ENCODE measurements around the gene TMEM200B. TPM values are rescaled to one million over a fixed set of nuclear protein-coding genes. Genes with fewer than 3 reads are reported as not detected.
"Not testable (repeated sequence)": the region's sequence is repeated elsewhere in the genome, so short reads cannot be mapped to it uniquely, and the experiment has no call there.

The TMEM200B gene
- polyA plus RNA-seq, 1 donor, result 5.9 TPM

DNA sequence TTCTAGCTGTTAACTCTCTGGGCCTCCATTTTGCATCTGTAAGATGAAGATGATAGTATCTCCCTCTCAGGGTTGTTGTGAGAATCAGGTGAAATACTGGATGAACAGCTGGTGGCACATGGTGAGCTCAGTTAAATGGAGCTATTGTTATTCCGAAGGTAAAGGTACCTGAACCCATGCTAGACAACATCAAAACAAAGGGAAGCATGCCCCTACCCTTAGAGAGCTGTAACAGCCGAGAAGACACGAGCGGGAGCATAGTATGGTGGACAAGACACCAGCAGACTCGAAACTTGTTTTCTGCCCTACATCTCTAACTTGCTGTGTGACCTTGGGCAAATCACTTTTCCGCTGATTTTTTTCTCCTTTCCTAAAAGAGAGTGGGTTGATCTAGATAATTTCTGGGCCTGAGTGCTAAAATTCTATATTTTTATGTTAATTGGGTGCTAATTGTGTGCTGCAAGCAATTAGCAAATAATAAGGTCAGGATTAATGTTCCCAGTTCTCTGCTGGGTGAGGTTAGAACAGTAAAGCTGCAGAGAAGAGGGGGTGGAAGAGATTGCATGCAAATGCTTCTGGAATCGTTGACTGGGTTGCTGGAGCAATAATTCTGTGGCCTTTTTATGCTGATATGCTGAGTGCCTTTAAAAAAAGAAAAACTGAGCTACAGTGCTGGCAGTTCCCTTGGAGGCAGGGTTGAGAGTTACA lies 10.8 kb downstream of the TMEM200B start:
- no peak for DNase-seq (ENCODE audit: low read depth)

DNA sequence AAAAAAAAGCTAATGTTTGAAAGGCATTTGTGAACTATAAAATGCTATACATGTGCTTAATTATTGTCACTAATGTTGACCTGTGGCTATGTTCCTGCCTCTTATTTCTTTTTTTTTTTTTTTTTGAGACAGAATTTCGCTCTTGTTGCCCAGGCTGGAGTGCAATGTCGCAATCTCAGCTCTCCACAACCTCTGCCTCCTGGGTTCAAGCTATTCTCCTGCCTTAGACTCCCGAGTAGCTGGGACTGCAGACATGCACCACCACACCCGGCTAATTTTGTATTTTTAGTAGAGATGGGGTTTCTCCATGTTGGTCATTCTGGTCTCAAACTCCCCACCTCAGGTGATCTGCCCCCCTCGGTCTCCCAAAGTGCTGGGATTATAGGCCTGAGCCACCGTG lies 15.7 kb downstream of the TMEM200B start:
- DNase-seq (ENCODE audit: low read depth), result not testable (repeated sequence)

DNA sequence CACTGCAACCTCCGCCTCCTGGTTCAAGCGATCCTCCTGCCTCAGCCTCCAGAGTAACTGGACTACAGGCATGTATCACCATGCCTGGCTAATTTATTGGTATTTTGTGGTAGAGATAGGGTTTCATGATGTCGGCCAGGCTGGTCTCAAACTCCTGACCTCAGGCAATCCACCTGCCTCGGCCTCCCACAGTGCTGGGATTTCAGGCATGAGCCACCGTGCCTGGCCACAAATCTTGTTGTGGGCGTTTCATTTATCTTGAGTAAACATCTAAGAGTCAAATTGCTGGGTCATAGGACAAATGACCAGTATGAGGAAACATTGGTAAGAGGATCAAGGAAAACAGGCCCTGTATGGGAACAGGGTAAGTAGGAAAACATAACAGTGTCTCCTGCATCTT lies 17.9 kb downstream of the TMEM200B start:
- DNase-seq (ENCODE audit: low read depth), result no peak

DNA sequence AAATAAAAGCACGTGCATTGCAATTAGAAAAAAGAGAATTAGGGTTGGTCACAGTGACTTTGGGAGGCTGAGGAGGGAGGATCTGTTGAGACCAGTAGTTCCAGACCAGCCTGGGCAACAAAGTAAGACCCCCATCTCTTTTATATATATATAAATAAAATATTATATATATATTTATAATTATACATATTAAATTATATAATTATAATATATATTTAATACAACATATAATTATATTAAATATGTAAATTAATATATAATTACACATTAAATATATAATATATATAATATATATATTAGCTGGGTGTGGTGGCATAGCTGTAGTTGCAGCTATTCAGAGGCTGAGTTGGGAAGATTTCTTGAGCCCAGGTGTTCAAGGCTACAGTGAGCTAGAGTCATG lies 23.2 kb downstream of the TMEM200B start:
- no peak for DNase-seq (ENCODE audit: low read depth)

DNA sequence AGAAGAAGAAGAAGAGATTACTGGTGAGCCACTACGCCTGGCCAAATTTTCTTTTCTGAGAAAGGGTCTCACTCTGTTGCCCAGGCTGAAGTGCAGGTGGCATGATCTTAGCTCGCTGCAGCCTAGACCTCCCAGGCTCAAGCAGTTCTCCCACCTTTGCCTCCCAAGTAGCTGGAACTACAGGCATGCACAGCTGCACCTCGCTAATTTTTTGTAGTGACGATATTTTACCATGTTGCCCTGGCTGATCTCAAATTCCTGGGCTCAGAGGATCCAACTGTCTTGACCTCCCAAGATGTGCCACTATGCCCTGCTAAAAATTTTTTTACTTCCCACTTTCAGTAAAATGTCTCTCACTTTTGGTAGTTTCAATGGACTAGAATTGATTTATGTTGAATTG lies 24.4 kb downstream of the TMEM200B start:
- DNase-seq (ENCODE audit: low read depth), result no peak

DNA sequence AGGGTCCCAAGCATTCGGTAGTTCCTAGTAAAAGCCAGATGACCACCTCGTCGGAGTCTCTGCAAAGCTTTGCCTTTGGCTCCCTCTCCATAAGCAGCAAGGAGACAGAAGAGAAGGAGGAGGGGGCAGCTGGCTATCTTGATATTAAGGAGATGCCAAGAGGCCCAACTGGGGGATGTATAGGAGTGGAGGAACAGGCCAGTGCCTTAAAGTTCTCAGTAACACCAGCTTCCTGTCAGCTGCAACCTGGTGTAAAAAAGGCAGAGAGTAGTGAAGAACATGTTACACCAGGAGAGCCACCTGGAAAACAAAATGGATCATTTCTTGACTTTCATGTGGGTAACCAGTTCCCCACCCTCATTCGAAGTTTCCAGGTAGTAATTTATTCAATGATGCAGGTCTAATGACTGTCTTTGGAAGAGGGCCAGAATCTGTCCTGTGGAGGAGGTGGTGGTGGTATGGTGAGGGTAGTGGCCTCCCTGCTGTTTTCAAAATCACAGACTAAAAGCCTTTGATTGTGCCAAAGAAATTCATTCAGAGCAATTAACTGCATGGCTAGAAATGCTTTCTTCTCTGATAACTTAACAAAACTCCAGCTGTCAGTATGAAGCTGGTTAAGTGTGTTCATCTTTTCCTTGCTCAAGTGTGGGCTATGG lies 27.3 kb downstream of the TMEM200B start:
- DNase-seq (ENCODE audit: low read depth), result no peak

DNA sequence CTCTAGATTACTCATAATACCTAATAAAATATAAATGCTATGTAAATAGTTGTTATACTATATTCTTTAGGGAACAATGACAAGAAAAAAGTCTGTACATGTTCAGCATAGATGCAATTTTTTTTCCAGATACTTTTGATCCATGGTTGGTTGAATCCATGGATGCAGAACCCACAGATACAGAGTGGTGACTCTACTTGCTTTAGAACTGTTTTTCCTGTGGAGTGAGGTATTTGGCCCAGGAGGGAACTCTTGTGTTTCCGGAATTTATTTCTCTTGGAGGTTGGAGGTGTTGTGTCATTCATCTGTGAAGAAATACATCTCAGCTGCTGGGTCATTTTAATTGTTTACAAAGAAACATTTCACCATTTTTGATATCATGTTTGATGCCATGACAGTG lies 28.7 kb downstream of the TMEM200B start:
- no peak for DNase-seq (ENCODE audit: low read depth)

DNA sequence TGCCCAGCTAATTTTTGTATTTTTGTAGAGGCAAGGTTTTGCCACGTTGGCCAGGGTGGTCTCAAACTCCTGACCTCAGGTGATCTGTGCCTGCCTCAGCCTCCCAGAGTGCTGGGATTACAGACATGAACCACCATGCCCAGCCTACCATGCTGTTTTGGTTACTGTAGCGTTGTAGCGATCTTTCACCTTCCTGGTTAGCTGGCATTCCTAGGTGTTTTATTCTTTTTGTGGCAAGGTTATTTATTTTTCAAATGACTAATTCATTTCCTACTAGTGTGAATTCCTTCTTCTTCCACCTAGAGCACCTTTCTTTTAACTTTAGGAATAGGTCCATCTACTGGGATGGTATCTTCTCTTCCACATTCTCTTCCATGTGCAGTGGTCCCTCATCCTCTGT lies 29.3 kb downstream of the TMEM200B start:
- no peak for DNase-seq (ENCODE audit: low read depth)

DNA sequence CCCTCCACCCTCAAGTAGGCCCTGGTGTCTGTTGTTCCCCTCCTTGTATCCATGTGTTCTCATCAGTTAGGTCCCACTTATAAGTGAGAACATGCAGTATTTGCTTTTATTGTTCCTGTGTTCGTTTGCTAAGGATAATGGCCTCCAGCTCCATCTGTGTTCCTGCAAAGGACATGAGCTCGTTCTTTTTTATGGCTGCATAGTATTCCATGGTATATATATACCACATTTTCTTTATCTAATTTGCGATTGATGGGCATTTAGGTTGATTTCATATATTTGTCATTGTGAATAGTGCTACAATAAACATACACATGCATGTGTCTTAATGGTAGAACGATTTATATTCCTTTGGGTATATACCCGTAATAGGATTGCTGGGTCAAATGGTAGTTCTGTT lies 31.0 kb downstream of the TMEM200B start:
- not testable (repeated sequence) for DNase-seq (ENCODE audit: low read depth)

DNA sequence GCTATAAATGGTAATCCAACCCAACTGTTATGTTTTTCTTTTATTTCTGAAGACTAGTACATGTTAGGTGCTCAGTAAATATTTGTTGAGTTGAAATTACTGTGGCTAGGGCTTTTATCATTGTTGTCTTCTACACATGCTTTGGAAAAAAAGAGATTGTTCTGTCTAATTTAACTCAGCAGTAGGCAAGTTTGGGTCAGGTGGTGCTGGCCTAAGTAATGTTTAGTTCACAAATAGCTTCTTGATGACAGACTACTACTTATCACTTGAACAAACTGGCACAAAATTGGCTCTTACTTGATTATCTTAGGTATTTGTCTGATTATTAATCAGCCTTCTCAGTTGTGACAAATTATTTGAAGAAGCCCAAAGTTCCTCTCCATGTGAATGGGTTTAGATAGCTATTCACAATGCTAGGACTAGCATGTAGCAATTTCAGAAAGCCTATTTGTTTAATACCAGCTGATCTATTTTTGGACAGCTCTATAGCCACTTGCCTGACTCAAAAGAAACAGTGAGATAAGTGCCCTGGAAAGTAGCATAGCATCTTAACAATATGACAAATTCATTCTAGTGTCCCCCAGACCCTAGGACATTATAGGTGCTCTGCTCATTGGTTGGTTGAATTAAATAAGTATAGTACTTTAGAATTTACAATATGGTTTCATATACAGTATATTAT lies 32.6 kb downstream of the TMEM200B start:
- DNase-seq (ENCODE audit: low read depth), result no peak

DNA sequence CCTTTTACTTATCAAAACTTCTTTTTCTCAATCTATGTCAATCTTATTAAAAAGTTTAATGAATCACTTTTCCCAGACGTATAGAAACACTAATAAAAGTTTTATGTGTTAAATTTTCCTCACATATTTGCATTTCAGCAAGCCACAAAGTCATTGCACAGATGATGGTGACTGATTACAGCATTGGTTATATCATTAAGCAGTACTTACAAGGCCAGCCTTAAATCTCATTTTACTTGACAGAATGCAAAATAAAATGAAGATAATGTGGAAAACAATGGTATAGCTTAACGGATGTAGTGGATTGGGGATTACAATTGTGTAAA lies 39.5 kb downstream of the TMEM200B start:
- no peak for DNase-seq (ENCODE audit: low read depth)

DNA sequence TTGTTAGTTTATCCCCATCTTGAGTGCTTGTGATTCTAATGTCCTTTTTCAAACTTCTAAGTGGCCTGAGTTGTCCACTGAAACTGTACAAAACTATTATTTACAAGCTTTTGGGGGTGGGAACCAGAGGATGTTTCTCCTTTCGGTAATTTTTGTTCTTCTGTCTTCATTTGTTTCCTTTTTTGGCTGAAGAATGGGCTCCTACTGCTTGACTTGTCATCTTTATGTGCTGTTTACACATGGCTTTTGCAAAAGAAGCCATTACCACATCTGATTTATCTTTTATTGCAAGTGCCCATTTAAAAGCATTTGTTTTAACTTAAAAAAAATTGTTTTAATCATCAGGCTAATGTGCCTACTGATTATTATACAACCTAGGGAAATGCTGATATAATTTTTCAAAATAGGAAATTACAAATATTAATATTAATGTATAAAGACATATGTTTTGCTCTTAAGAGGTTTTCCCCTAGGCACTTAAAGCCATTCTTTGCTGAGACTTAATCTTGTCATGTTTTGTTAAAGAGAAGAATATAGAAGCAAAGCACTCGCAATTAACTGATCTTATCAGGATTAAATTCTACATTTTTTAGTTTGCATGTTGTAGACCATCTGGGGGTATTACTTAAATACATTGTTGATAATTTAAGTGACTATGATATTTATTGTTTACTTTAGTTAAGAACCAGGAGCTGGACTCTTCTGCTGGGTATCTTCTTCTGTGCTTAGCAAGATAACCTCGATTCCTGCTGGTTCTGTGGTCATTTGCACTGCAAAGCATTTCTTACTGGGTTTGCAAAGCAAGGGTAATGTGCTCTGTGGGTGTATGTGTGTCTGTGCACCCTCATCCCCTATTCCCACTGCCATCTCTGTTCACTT lies 40.1 kb downstream of the TMEM200B start:
- no peak for DNase-seq (ENCODE audit: low read depth)

DNA sequence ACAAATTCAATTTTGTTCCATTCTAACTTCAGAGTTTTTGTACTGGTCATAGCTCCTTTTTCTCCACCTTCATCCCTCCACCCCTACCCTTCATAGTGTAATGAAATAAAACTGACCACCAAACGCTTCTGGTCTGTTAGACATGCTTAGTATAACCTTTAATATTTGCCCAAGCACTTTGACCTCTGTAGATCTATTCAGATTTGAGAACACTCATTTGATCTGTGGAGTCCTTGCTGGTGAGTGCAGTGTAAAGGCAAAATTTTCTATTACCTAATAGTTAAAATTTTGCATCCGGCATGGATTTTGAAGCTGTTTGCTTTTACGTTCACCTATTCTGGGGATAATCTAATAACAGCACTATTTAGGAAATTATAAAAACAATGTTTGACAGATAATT lies 41.2 kb downstream of the TMEM200B start:
- DNase-seq (ENCODE audit: low read depth), result no peak

DNA sequence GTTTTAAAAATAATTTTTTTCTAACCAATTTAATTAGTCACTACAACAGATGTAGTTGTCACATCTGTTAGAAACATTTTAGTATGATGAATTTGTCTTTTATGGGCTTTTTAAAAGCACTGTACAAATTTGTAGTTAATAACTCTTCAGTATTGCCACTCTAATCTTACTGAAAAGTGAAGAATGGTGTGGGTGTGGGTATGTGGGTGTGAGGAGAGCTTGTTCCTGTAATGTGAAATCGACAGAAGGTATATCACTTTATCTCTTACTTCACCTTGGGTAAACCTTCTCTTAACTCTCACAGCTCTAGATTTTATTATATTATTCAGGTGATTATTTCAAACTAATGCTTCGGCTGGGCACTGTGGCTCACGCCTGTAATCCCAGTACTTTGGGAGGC lies 42.5 kb downstream of the TMEM200B start:
- DNase-seq (ENCODE audit: low read depth), result no peak

DNA sequence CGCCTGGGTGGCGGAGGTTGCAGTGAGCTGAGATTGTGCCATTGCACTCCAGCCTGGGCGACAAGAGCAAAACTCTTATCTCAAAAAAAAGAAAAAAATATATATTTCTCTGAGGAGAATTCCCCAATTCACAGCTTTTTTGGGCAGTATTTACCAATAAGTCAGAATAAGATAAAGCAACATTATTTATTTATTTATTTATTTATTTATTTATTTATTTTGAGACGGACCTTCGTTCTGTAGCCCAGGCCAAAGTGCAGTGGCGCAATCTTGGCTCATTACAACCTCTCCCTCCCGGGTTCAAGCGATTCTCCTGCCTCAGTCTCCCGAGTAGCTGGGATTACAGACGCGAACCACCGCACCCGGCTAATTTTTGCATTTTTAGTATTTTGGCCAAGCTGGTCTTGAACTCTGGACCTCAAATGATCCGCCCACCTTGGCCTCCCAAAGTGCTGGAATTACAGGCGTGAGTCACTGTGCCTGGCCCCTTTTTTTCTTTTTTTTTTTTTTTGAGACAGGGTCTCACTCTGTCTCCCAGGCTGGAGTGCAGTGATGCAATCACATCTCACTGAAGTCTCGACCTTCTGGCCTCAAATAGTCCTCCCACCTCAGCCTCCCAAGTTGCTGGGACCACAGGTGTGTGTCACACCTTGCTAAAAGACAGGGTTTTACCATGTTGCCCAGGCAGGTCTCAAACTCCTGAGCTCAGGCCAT lies 43.6 kb downstream of the TMEM200B start:
- DNase-seq (ENCODE audit: low read depth), result not testable (repeated sequence)

DNA sequence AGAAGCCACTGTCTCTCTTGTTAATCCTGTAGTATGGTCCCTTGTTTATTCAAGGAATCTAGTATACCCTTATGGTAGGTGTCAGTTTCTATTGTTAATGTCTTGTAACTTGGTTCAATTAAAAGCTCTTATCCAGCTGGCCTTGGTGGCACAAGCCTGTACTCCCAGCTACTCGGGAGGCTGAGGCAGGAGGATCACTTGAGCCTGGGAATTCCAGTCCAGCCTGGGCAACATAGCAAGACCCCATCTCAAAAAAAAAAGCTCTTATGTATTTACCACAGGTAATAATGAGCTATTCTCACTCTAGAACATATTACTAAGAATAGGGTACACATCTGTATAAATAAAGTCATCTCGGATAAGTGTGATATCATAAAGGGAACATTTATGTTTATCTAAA lies 46.5 kb downstream of the TMEM200B start:
- DNase-seq (ENCODE audit: low read depth), result no peak

Other genes with a start within 250 kb of the TMEM200B start
- gene EPB41, start 209.3 kb downstream of the TMEM200B start, polyA plus RNA-seq (ENCODE audit: insufficient read length), result 6.1 TPM
- gene SRSF4, start 58.0 kb upstream of the TMEM200B start, polyA plus RNA-seq (ENCODE audit: insufficient read length), result 68.9 TPM
- 21.5 TPM for gene MECR, start 107.0 kb upstream of the TMEM200B start, polyA plus RNA-seq (ENCODE audit: insufficient read length)
- 14.1 TPM for gene PTPRU, start 112.6 kb upstream of the TMEM200B start, polyA plus RNA-seq (ENCODE audit: insufficient read length)